CD14-positive monocyte (primary cell): ENCODE data around the gene MAGEB4. TPM values are rescaled to one million over a fixed set of nuclear protein-coding genes. Genes with fewer than 3 reads are reported as not detected.

Source experiments
- DNase-seq, 3 donors: peaks; one replicate each; pipeline ENCODE4 v3.0.0-alpha.2; 2011 to 2022
- H2AFZ ChIP-seq: 2 replicates; pipeline ENCODE4 v1.6.0; 2012; ENCODE audit warnings: mild to moderate bottlenecking, low read depth, low read length, inconsistent platforms; ENCODE audit not compliant: insufficient read depth, poor library complexity, severe bottlenecking
- H3K27ac ChIP-seq, 2 donors: 1 replicate in 1 of 2; 2 replicates in 1 of 2; pipeline ENCODE4 v1.5.1; 2012 to 2013; ENCODE audit warnings: low read length in 2 of 2, control low read depth in 1 of 2, inconsistent platforms in 1 of 2, low read depth in 1 of 2, mild to moderate bottlenecking in 1 of 2
- H3K27me3 ChIP-seq, 2 donors: one replicate each; pipeline versions ENCODE4 v1.6.0 to v1.6.1; 2011 to 2013; ENCODE audit warnings: low read length in 2 of 2; ENCODE audit not compliant: control insufficient read depth in 2 of 2, insufficient read depth in 2 of 2
- H3K36me3 ChIP-seq, 2 donors: replicated peaks in 1 of 2; 1 replicate in 1 of 2; 2 replicates in 1 of 2; pipeline versions ENCODE4 v1.5.1 to v1.6.1; 2012 to 2013; ENCODE audit warnings: low read length in 2 of 2, control low read depth in 1 of 2, inconsistent platforms in 1 of 2, mild to moderate bottlenecking in 1 of 2; ENCODE audit not compliant: insufficient read depth in 2 of 2, control insufficient read depth in 1 of 2
- H3K4me1 ChIP-seq, 2 donors: 1 replicate in 1 of 2; 2 replicates in 1 of 2; pipeline versions ENCODE4 v1.5.1 to v1.6.1; 2012 to 2013; ENCODE audit warnings: low read length in 2 of 2, control low read depth in 1 of 2, inconsistent platforms in 1 of 2, mild to moderate bottlenecking in 1 of 2, moderate library complexity in 1 of 2; ENCODE audit not compliant: insufficient read depth in 2 of 2, control insufficient read depth in 1 of 2
- H3K4me2 ChIP-seq: replicated peaks from 2 replicates; pipeline ENCODE3; 2012; ENCODE audit warnings: low read length, moderate library complexity, mild to moderate bottlenecking; ENCODE audit not compliant: poor library complexity, severe bottlenecking; ENCODE audit errors: extremely low read depth
- H3K4me3 ChIP-seq, 3 experiments: fragments of 200-600 bp in 1 of 3; sonication (generic) in 1 of 3; replicated peaks in 1 of 3; 1 replicate in 2 of 3; 2 replicates in 1 of 3; pipeline ENCODE4 v1.5.1; 2011 to 2013; ENCODE audit warnings: low read length in 3 of 3, mild to moderate bottlenecking in 3 of 3, control low read depth in 2 of 3, low read depth in 2 of 3, inconsistent platforms in 1 of 3, moderate library complexity in 1 of 3
- H3K79me2 ChIP-seq: 2 replicates; pipeline ENCODE4 v1.6.0; 2012; ENCODE audit warnings: mild to moderate bottlenecking, control low read depth, inconsistent platforms, low read length, moderate library complexity; ENCODE audit not compliant: insufficient read depth
- H3K9ac ChIP-seq: 2 replicates; pipeline ENCODE4 v1.6.0; 2017; ENCODE audit warnings: low read length, mild to moderate bottlenecking; ENCODE audit not compliant: insufficient read depth, poor library complexity, severe bottlenecking
- H3K9me3 ChIP-seq, 2 donors: replicated peaks in 1 of 2; 1 replicate in 1 of 2; 2 replicates in 1 of 2; pipeline versions ENCODE4 v1.5.1 to v1.6.1; 2012 to 2013; ENCODE audit warnings: low read length in 2 of 2, control low read depth in 1 of 2; ENCODE audit not compliant: control insufficient read depth in 1 of 2, insufficient read depth in 1 of 2
- H4K20me1 ChIP-seq: 2 replicates; pipeline ENCODE4 v1.6.0; 2012; ENCODE audit warnings: mild to moderate bottlenecking, low read length, control low read depth, moderate library complexity; ENCODE audit not compliant: insufficient read depth
- H3K27ac Mint-ChIP-seq, 7 donors: one replicate each; pipeline ENCODE4 v1.8.0; 2020; ENCODE audit warnings: mild to moderate bottlenecking in 7 of 7, mixed read lengths in 7 of 7, moderate library complexity in 6 of 7, inconsistent platforms in 2 of 7
- H3K27me3 Mint-ChIP-seq, 3 donors: one replicate each; pipeline ENCODE4 v1.8.0; 2021 to 2022; ENCODE audit warnings: low read depth in 3 of 3, mild to moderate bottlenecking in 3 of 3, mixed read lengths in 3 of 3, moderate library complexity in 3 of 3, inconsistent platforms in 1 of 3
- H3K36me3 Mint-ChIP-seq, 2 donors: one replicate each; pipeline ENCODE4 v1.8.0; 2020; ENCODE audit warnings: mixed read lengths in 2 of 2, inconsistent platforms in 1 of 2, mild to moderate bottlenecking in 1 of 2
- H3K4me1 Mint-ChIP-seq: one replicate; pipeline ENCODE4 v1.8.0; 2020; ENCODE audit warnings: mild to moderate bottlenecking, mixed read lengths
- H3K4me3 Mint-ChIP-seq, 2 donors: one replicate each; pipeline ENCODE4 v1.8.0; 2020; ENCODE audit warnings: mild to moderate bottlenecking in 2 of 2, mixed read lengths in 2 of 2, moderate library complexity in 1 of 2
- H3K9me3 Mint-ChIP-seq, 7 donors: one replicate each; pipeline ENCODE4 v1.8.0; 2020 to 2022; ENCODE audit warnings: mixed read lengths in 7 of 7, mild to moderate bottlenecking in 6 of 7, moderate library complexity in 6 of 7, inconsistent platforms in 2 of 7
- CTCF ChIP-seq: fragments of 200-600 bp; IDR thresholded peaks from one replicate; pipeline ENCODE4 v1.8.0; 2022; ENCODE audit warnings: antibody characterized with exemption, mild to moderate bottlenecking
- whole genome bisulfite sequencing: methylation state at CpG from one replicate; pipeline ENCODE4 v1.1.5; 2013; ENCODE audit warnings: missing lambda C conversion rate; ENCODE audit not compliant: insufficient coverage; 5-methylcytosine and 5-hydroxymethylcytosine counted together
- intact Hi-C, 2 donors: fragments of 100-400 bp; cut with micrococcal nuclease; formaldehyde crosslinking; loops; one replicate each; pipeline versions ENCODE4 v1.15.0 to v1.15.1; 2023
- polyA plus RNA-seq, 3 donors: library from polyadenylated mRNA; depleted of rRNA in 1 of 3; unstranded in 2 of 3; stranded (reverse) in 1 of 3; fragments of 300-500 nt in 2 of 3; fragments of >200 nt in 1 of 3; fragmentation: Illumina TruSeq in 2 of 3; gene quantifications; 1 replicate in 2 of 3; 2 replicates in 1 of 3; pipeline ENCODE4 v1.2.3, GENCODE V29; 2012 to 2021

MAGEB4 gene
- polyA plus RNA-seq, 3 donors: not detected

- Histone ChIP-seq H3K4me1 (no peaks in the 10 kb centered on the region), H2AFZ (no peak overlapping the region), H3K79me2 (no peaks in the 10 kb centered on the region), H3K36me3 (no peaks in the 10 kb centered on the region), H3K9me3 (no peaks in the 10 kb centered on the region), H3K4me2 (no peak overlapping the region), H3K4me3 (no peak overlapping the region), H3K27me3 (peaks cover 0 to 3% of the 10 kb centered on the region in 2 donors), H3K9ac (no peak overlapping the region), H3K27ac (no peak overlapping the region), H4K20me1 (no peaks in the 10 kb centered on the region)
- H3K36me3 Mint-ChIP-seq: no peaks in the 10 kb centered on the region
- H3K27ac Mint-ChIP-seq: no peak overlapping the region
- TF ChIP-seq CTCF: no peak
- WGBS: no CpG with 5 or more reads among the region's 1 CpG
- DNase-seq: no peak
- peaks cover 0 to 2% (median 0%) of the 10 kb centered on the region in 7 donors for H3K9me3 Mint-ChIP-seq
- peaks cover 0 to 4% (median 1%) of the 10 kb centered on the region in 3 donors for H3K27me3 Mint-ChIP-seq
- H3K4me3 Mint-ChIP-seq: no peak overlapping the region
- intact Hi-C loops: no loop called here
- H3K4me1 Mint-ChIP-seq: no peaks in the 10 kb centered on the region
These were observed 33.7 kb downstream of the MAGEB4 start for GRCh38 chrX:30275498-30275897.

- Mint-ChIP-seq H3K27me3 (peaks cover 0 to 4% (median 1%) of the 10 kb centered on the region in 3 donors), H3K9me3 (no peaks in the 10 kb centered on the region), H3K4me3 (no peak overlapping the region), H3K36me3 (no peaks in the 10 kb centered on the region), H3K27ac (no peak overlapping the region), H3K4me1 (no peaks in the 10 kb centered on the region)
- Histone ChIP-seq H4K20me1 (no peaks in the 10 kb centered on the region), H3K4me1 (no peaks in the 10 kb centered on the region), H3K4me3 (no peak overlapping the region), H3K36me3 (no peaks in the 10 kb centered on the region), H3K9me3 (no peaks in the 10 kb centered on the region), H3K79me2 (no peaks in the 10 kb centered on the region), H3K27me3 (peaks cover 0 to 3% of the 10 kb centered on the region in 2 donors), H2AFZ (no peak overlapping the region), H3K9ac (no peak overlapping the region), H3K4me2 (no peak overlapping the region), H3K27ac (no peak overlapping the region)
- no CpG with 5 or more reads among the region's 1 CpG for WGBS
- intact Hi-C loops: no loop called here
- DNase-seq: peak in 1 of 3 donors; percentile 1
- TF ChIP-seq CTCF: no peak
These were observed 36.6 kb downstream of the MAGEB4 start for GRCh38 chrX:30278365-30278764.
